Measurements from ENCODE around the gene POGK.

POGK gene

GRCh38 chr1:166905136-166905535, 65.9 kb downstream of the POGK start:
- no peak for TF ChIP-seq EZH2 (IDR thresholded peaks at IDR 0.05; ENCODE audit: borderline replicate concordance, low read depth, low read length, severe bottlenecking)
- TF ChIP-seq CTCF (IDR thresholded peaks at IDR 0.05; ENCODE audit: borderline replicate concordance, extremely low read depth, low read length, poor library complexity, severe bottlenecking) = no peak
- no peak overlapping the region for H2AFZ ChIP-seq (ENCODE audit: low read depth, low read length)
- H3K36me3 ChIP-seq (ENCODE audit: insufficient read depth, low read length) = no peaks in the 10 kb centered on the region

GRCh38 chr1:166905900-166906299, 66.6 kb downstream of the POGK start:
- H4K20me1 ChIP-seq (ENCODE audit: insufficient read depth, low read length) = no peaks in the 10 kb centered on the region
- H3K4me3 ChIP-seq (ENCODE audit: low read depth in 1 of 2, low read length in 2 of 2) = no peak overlapping the region
- DNase-seq = no peak
- no peak overlapping the region for H3K27ac ChIP-seq (ENCODE audit: low read length)
- no peak for ATAC-seq (ENCODE audit: insufficient read depth, low read depth)
- no peaks in the 10 kb centered on the region for H3K79me2 ChIP-seq (ENCODE audit: insufficient read depth, low read length)
- TF ChIP-seq CTCF (IDR thresholded peaks at IDR 0.05; ENCODE audit: borderline replicate concordance, extremely low read depth, low read length, poor library complexity, severe bottlenecking) = no peak
- no peak for TF ChIP-seq EZH2 (IDR thresholded peaks at IDR 0.05; ENCODE audit: borderline replicate concordance, low read depth, low read length, severe bottlenecking)
- H3K4me2 ChIP-seq (ENCODE audit: insufficient read depth, low read length) = no peak overlapping the region
- no peak overlapping the region for H3K9ac ChIP-seq (ENCODE audit: low read depth, low read length)
- H3K9me3 ChIP-seq (ENCODE audit: insufficient read depth, low read length, severe bottlenecking) = peaks cover 1% of the 10 kb centered on the region
- no peak overlapping the region for H2AFZ ChIP-seq (ENCODE audit: low read depth, low read length)
- H3K27me3 ChIP-seq (ENCODE audit: insufficient read depth, low read length, poor library complexity) = no peaks in the 10 kb centered on the region
- H3K4me1 ChIP-seq (ENCODE audit: insufficient read depth, low read length) = peaks cover 5% of the 10 kb centered on the region
- H3K36me3 ChIP-seq (ENCODE audit: insufficient read depth, low read length) = no peaks in the 10 kb centered on the region

More at GRCh38 chr1:166905136-166905535, 65.9 kb downstream of the POGK start:
- H3K4me3 ChIP-seq (ENCODE audit: low read depth in 1 of 2, low read length in 2 of 2) = no peak overlapping the region
- H3K27me3 ChIP-seq (ENCODE audit: insufficient read depth, low read length, poor library complexity) = no peaks in the 10 kb centered on the region
- H3K9me3 ChIP-seq (ENCODE audit: insufficient read depth, low read length, severe bottlenecking) = no peaks in the 10 kb centered on the region
- ATAC-seq (ENCODE audit: insufficient read depth, low read depth) (no peak), DNase-seq (no peak)
- no peak overlapping the region for H3K27ac ChIP-seq (ENCODE audit: low read length)
- H3K4me2 ChIP-seq (ENCODE audit: insufficient read depth, low read length) = no peak overlapping the region
- no peak overlapping the region for H3K9ac ChIP-seq (ENCODE audit: low read depth, low read length)
- no peaks in the 10 kb centered on the region for H3K79me2 ChIP-seq (ENCODE audit: insufficient read depth, low read length)
- no peaks in the 10 kb centered on the region for H4K20me1 ChIP-seq (ENCODE audit: insufficient read depth, low read length)
- H3K4me1 ChIP-seq (ENCODE audit: insufficient read depth, low read length) = no peaks in the 10 kb centered on the region

Data from DND-41 (cell line).